ENCODE measurements around the gene RDH14.

RDH14 gene, protein sequence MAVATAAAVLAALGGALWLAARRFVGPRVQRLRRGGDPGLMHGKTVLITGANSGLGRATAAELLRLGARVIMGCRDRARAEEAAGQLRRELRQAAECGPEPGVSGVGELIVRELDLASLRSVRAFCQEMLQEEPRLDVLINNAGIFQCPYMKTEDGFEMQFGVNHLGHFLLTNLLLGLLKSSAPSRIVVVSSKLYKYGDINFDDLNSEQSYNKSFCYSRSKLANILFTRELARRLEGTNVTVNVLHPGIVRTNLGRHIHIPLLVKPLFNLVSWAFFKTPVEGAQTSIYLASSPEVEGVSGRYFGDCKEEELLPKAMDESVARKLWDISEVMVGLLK

DNA sequence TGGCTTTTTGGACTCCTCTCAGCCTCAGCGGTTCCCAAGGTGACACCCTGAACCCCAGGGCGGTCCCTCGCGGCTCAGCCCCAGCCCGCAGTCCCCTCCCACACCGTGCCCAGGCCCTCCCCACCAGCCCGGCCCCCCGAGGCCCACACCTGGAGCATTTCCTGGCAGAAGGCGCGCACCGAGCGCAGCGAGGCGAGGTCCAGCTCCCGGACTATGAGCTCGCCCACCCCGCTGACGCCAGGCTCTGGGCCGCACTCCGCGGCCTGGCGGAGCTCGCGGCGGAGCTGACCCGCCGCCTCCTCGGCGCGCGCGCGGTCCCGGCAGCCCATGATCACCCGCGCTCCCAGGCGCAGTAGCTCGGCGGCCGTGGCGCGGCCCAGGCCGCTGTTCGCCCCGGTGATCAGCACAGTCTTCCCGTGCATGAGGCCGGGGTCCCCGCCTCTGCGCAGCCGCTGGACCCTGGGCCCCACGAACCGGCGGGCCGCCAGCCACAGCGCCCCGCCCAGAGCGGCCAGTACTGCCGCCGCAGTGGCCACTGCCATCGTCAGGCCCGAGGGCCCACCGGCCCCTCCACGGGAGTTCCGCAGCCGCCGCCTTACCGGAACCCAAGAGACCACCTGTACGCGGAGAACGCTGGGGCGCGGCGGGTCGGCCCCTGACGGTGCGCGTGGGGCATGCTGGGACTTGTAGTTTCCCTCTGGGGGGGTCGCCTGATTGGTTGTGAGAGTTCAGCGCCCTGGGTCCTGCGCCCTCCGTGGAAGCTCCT lies at the start of gene RDH14:
Gene RDH14, minus strand, starts transcription at position 623 of the 766 bp plus-strand sequence. Its CDS starts 81 bp downstream, at position 542.
- DNase-seq: peak; percentile 80 to 84

DNA sequence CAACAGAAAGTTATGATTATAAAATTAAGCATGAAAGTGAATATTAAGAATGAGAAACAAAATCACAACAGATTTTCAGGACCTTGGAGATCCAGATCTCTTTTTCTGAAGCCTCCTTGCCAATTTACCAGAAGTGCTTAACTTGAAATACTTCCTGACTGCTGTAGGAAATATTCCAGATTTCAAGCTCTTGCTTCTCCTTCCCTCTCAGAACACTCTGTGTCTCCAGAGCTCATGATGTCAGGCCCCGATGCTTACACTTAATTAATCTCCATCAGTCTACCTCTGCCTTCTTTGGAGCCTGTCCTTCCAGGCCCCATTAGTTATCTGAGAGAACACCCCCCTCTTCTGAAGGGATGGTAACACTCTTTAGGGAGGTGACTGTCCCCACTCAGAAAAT lies 49.6 kb upstream of the RDH14 start:
- no peak for DNase-seq

DNA sequence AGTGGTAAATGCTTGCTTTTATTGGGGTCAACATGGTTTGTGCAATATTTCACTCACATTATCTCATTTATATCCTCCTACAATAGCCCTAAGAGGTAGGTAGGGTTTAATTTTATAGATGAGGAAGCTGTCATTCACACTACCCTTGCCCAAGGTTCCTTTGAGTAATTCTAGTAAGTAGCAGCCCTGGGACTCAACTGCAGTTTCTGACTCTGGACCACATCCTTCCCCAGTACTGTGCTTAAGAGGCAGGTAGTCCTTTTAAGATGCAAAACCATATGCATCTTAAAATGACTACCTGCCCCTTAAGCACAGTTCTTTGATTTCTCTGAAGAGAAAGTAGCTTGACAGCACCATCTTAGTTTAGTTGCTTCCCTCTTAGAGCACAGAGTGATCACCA lies 44.7 kb upstream of the RDH14 start:
- no peak for DNase-seq

DNA sequence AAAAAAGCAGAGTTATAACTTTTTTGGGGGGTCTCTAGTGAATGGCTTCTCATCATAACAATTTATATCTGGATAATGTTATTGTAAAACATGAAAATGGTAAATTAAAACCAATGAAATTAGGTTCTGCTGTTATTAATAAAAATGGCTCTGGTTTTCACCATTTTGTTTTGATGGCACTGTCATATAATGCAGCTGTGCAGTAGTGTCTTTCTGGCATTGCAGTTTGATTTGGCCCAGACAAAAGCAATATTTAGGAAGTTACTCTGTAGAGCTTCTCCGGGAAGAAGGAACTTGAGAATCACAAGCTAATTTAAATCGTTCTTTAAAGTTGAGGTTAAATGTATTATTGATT lies 44.1 kb upstream of the RDH14 start:
- DNase-seq: no peak

DNA sequence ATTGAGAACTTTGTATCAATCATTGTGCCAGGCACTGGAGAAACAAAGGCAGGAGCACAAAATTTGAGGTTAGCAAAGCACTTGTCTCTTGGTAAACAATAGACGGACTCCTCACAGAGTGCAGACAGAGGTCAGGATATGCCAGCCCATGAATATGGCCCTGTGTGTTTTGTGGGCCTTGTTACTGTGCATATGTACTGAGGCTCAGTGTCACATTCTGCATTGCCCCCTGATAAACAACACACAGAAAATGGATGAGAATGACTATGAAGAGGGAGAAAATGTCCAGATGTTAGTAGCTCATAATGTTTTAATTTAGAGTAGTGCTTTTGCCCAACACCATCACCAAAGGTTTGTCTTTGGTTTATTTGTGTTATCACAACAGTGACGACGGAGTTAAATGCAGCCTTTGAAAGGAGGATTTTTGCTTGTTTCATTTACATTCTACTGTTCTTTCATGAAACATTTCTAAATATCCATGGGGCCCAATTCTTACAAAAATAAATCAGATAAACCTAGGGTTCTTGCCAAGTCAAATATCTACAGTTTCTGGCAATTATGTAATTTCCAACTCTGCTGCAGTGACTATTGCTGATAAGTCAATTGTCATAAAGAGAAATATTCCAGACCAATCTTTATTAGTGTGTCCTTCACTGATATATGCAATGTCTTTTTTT lies 43.5 kb upstream of the RDH14 start:
- no peak for DNase-seq

DNA sequence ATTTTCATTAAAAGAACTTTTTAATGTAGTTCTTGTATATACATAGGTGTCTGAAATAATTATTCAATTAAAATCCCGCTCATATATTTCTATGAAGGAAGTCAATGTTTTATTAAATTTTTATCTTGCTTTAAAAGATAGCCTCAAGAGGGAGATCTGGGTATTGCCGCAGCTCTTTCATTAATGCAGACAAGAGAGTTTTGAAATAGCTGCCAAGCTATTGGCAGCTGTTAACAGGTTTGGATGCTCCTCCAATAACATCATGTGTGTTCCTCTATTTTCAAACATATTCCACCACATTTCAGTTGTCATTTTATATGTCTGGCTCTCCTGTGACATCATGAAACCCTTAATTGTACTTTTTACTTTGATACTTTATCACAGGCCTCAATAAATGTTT lies 41.8 kb upstream of the RDH14 start:
- no peak for DNase-seq

DNA sequence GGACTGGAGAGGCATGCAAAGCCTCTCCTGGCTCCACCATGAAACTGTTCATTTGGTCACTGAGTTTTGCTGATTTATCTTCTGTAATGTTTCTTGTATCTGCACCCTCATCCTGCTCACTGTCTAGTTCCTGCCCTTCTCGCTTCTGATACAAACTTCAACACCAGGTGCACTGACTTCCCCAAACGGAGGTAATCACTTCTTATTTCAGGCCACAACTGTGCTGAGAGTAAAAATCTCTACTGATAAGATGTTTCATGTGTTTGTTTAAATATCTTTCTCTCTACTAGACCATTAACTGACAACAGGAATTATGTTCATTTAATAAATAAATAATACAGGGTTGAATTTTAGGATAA lies 39.8 kb upstream of the RDH14 start:
- no peak for DNase-seq

DNA sequence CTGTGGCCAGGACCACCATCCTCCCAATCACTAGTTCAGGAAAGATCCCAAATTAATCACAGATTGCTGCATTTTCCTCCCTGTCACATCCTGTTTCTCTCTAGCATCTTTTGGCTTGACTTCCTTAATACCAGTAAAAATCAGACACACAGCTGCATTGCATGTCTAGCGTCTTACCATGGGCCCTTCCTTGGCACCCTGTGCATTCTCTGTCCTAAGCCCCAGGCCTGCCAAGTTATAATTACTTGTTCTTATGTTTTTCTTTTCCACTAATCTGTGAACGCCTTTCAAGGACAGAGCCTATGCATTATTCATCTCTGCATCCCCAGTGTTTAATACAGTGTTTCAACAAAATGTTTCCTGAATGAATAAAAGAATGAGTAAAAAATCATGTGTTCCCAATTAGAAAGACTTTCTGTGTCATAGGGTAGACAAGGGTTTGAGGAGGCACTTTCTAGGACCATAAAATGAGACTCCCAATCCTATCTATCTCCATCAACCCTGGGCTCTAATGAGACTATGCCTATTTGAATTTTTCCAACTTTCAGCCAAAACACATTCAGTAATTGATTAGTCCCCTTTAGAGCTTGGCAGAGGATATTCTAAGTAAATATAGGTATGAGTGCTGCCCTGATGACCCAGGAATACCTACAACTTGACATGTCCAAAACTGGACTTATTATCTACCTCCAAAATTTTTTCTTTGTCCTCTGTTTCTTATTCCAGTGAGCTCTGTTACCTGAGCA lies 39.2 kb upstream of the RDH14 start:
- DNase-seq: no peak

DNA sequence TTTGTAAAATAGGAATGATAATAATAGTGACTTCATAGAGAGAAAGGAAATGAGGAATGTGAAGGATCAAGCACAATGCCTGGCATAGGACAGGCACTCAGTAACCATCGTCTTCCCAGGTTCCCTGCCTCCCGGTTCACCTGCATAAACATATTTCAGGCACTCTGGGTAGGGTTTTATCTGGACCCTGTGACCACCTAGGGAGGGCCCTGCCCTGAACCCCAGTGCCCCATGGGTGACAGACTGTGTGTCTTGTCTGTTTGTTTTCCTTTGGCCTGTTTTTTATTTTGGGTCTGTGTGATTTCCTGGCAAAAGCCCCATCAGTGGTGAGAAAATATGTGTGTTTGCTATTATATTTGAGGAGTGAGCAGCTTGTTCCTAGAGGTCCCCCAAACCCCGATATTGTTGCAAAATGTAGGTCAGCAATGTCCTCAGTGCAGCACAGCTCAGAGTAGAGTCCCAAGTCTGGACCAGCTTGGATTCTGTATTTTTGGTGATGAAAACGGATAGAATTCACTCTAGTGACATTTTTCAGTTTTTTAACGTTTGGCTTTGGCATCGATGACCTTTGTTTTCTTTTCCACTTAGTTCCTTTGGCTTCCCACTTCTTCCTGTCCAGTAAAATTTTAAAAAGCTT lies 38.5 kb upstream of the RDH14 start:
- DNase-seq: no peak

DNA sequence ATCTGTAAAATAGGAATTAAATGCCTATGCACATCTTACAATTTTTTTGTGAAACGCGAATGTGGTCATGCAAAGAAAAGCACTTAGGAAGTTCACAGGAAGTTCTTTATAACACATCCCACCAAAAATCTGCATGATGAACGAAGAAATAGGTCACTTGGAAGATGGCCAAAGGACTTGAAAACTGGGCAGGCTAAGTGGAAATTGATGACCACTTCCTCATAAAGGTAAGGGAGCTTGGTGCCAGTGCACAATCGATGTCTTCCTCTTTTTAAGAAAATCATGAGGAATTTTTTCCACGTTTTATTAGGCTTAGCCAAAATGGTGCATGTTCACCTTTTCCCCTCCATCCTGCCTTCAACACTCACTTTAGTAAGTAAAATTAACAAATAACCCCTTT lies 37.2 kb upstream of the RDH14 start:
- no peak for DNase-seq

DNA sequence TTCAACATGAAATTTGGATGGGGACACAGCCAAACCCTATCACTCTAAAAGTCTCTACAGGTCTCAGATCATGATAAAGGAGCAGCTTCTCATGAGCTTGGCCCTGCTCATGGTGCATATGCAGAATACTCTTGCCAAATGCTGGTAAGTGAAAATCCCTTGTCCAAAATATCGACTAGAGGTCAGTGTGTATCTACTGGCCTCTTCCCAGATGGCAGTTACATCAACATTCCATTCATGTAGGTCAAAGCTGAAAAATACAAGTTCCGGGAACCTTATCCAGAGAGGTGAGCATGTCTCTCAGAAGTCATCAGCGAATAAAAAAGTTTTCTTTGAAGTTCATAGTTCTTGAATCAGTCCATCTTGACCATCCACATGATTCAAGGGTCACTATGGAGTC lies 36.5 kb upstream of the RDH14 start:
- DNase-seq: no peak

DNA sequence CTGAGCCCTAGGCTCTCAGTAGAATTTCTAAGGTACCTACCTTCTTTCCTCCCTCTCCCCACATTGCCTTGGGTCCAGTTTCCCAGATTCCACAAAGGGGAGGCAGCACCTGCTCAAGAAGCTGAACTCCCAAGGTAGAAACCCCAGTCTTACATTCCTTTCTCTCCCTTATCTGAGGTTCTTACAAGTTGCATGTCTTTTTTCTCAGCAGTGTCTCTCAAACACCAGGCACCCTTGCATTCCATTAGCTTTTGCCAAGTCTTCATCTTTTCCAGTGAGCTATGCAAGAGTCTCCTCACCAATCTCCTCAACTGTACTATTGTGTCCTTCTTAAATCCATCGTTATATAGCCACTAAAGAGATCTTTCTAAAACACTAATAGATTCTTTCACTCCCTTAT lies 33.0 kb upstream of the RDH14 start:
- DNase-seq: no peak

DNA sequence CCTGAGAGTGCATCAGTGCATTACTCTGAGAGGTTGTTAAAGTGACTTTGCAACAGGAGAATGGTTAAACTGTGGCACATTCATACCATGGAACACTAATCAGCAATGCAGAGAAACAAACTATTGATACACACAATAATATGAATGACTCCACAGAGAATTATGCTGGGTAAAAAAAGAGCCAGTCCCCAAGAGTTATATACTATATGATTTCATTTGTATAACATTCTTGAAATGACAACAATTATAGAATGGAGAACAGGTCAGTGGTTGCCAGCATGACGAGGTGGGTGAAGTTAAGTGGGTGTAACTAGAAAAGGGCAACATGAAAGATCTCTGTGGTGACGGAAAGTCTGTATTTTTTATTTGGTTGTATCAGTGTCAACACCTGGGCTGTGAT lies 31.9 kb upstream of the RDH14 start:
- DNase-seq: no peak

DNA sequence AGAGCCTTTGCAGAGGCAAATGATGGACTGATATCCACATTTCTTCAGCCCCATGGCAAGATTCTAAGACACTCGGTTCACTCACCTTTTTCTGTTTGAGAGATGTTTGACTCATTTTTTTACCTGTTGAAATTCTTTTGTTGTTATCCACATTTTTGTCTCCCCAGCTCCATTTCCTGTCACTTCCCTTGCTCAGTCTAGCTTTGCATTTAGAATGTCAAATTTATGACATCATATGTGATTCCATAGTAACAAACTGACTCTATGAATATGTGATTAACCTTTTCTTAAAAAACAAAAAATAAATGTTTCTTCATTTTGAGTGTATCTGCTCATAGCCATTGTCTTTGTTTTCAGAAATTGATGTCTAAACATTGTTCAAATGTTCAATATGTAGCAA lies 28.9 kb upstream of the RDH14 start, which contains the start of gene NT5C1B:
Gene NT5C1B, minus strand, starts transcription at position 216 of the 400 bp plus-strand sequence. Its CDS starts 101 bp downstream, at position 115.
- DNase-seq: no peak

DNA sequence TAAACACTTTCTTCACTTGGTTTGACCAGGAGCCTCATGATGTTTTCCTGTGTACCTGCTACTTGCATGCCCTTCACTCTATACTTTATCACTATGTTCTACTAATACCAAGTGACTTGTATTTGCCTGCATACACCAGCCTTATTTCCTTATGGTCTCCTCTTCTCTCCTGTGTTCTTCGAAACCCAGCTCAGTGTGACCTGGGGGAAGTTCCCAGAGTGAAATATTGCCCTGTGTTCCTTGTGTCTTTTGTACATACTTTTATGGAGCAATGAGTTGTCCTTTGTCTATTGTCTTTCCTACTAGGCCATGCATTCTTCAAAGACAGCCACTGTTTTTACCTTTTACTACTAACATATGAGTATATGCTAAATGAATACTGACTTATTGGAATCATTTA lies 28.3 kb upstream of the RDH14 start:
- no peak for DNase-seq

DNA sequence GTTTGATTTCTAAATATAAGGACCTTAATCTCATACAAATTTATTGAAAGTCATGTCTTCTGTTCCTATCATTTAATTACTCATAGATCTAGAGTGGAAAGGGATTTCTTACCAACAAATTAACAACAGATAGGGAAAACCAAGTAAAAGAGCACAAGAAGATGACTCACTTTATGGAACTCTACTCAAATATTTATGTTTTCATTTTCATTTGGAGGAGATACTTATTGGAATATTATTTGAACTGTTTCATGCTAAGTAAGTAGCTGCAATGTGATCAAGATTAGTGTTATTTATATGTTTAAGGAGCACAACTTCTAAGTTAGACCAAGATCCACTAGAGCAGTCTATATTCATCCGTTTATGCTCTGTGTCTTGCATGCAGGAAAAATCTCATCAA lies 27.6 kb upstream of the RDH14 start:
- DNase-seq: no peak

DNA sequence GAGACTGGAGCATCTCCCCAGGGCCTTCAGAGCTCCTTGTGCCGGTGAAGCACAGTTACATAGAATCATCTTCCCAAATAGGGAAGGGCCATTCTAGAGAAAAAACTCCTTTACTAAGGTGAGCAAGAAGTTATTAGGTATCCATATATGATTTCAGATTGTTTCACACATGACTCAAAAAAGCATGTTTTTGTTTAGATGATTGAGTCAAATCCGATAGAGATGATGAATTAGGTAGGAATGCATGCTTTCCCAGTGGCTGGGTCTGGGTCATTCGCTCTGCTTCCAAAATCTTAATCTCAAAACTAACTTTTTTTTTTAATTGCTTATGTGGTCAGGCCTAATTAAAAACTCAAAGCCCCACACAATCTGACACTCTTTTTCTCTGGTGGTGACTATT lies 25.1 kb upstream of the RDH14 start:
- no peak for DNase-seq

DNA sequence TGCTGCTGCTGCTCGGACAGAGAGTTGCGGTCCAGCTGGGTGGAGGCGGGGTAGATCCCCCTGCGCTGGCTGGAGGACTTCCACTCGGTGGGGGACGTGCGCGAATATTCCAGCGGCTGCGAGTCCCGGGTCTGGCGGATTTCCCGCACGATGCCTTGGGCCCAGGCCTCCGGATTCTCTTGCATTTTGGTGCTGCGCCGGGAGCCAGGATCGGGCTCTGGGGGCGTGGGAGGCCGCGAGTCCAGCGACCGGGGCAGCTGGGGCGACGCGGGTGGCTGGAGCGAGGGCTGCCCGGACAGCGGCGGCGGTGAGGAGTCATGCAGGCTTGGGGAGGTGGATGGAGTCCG lies 24.1 kb upstream of the RDH14 start:
- DNase-seq: no peak

DNA sequence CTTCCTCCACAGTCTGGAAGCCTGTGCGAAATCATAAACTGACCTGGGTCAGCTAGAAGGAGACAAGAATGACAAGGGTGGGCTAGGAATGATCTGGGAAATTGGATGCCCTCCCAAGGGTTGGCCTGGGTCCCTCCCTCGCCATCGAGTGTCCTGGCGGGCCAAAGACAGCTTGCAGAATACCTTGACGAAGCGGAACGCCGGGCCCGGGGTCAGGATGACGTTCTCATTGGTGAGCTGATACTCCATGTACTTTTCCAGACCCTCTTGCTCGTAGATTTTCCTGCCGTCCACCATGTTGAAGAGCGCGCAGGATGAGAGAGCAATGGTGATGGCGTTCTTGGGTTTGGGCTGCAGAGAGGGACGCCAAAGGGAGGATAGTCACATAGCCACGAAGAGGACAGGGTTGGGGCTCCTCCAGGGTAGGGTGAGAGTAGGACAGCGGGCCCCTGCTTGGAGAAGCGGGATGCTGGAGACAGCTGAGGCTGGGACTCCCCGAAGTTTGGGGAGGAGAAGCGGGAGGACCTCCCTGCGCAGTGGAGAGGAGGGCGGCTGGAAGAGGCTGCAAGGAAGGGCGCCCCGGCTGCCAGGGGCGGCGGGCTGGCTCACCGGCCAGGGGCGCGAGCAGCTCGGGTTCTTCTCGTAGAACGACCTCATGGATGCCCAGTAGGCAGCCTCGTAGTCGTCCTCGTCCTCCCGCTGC lies 23.6 kb upstream of the RDH14 start:
- DNase-seq: no peak

DNA sequence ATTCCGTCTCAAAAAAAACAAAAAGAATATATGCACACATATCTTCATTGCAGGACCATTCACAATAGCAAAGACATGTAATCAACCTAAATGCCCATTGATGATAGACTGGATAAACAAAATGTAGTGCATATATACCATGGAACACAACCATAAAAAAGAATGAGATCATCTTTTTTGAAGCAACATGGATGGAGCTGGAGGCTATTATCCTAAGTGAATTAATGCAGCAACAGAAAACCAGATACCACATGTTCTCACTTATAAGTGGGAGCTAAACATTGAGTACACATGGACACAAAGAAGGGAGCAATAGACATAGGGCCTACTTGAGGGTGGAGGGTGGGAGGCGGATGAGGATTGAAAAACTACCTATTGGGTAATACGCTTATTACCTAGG lies 20.2 kb upstream of the RDH14 start:
- no peak for DNase-seq

DNA sequence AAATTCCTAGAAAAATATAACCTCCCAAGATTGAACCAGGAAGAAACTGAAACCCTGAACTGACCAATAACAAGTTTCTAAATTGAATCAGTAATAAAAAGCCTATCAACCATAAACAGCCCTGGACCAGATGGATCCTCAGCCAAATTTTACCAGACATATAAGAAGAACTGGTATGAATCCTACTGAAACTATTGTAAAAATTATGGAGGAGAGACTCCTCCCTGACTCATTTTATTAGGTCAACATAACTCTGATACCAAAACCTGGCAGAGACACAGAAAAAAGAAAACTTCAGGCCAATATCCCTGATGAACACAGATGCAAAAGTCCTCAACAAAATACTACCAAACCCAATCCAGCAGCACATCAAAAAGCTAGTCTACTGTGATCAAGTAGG lies 17.6 kb upstream of the RDH14 start:
- DNase-seq: no peak

DNA sequence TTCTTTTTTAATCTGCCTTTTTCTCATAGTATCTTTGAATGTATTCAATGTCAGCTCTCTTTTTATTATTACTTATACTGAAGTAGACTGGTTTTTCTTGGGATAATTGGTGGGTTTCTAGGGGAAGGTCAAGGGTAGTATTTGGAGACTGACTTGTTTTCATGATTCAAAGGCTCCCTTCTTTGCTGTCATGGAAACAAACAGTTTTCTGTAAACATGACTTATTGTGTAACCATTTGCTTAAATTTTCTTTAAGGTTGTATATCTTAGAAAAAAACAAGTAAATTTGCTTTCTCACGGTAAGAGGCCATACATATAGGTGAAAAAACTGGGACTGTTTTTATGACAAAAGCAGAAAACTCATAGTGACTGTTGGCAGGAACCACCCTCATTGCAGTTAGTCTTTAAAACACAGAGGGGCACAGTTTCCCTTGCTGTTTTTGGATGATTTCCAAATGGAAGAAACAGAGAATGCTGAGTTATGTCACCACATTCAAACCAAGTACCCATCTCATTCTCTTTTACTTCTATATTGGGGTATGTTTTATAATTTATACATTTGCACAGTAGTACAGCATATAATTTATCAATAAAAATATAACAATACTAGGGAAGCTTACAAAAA lies 5.8 kb upstream of the RDH14 start:
- no peak for DNase-seq

Measured in stimulated activated CD4-positive, alpha-beta T cell treated with anti-CD3 and anti-CD28 coated beads, Interleukin-2, amount 100 ng/mL, for 48 hours (primary cell).